ENCODE results near the gene CTXND2.

The CTXND2 gene

DNA sequence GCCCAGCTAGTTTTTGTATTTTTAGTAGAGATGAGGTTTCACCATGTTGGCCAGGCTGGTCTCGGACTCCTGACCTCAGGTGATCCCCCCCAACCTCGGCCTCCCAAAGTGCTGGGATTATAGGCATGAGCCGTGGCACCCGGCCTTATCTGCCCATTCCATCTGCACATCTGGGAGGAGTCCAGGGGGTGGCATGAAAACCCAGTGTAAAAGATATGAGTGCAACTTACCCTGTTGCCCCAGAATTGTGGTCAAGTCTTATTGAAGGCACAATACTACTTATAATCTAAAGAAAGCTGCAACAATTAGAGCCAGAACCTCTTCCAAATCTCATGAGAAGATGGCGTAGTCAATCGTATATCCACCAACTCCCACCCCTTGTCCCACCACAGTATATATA lies 18.4 kb downstream of the CTXND2 start:
- H3F3A ChIP-seq (ENCODE audit: control insufficient read depth, insufficient read depth) = no peaks in the 10 kb centered on the region
- no peak overlapping the region for H3K27ac ChIP-seq (ENCODE audit: low read depth, low read length)
- no peaks in the 10 kb centered on the region for H3K9me3 ChIP-seq (ENCODE audit: control insufficient read depth, insufficient read depth, low read length)
- no peaks in the 10 kb centered on the region for H4K20me1 ChIP-seq (ENCODE audit: control insufficient read depth, insufficient read depth, low read depth, low read length)
- no peaks in the 10 kb centered on the region for H3K36me3 ChIP-seq (ENCODE audit: control insufficient read depth, low read length)
- H3K4me3 ChIP-seq (ENCODE audit: low read length) = no peak overlapping the region
- H3K4me1 ChIP-seq (ENCODE audit: control insufficient read depth, low read length) = peaks cover 5% of the 10 kb centered on the region; the same call in 1 of the 2 replicates
- no peaks in the 10 kb centered on the region for H3K79me2 ChIP-seq (ENCODE audit: control insufficient read depth, low read length)
- TF ChIP-seq EZH2phosphoT487 (IDR thresholded peaks at IDR 0.05; ENCODE audit: borderline replicate concordance, low read length) (no peak), CTCF (IDR thresholded peaks at IDR 0.05; ENCODE audit: low read depth, low read length, poor library complexity, severe bottlenecking) (no peak)
- no peak overlapping the region for H3K4me2 ChIP-seq (ENCODE audit: low read length)
- no peaks in the 10 kb centered on the region for H3K27me3 ChIP-seq (ENCODE audit: control insufficient read depth, low read length)
- no peaks in the 10 kb centered on the region for H3K9me2 ChIP-seq (replicated peaks; ENCODE audit: control insufficient read depth, low read length)

GRCh38 chr1:150906329-150906728 lies 19.4 kb downstream of the CTXND2 start:
- Histone ChIP-seq H3K9me2 (replicated peaks; ENCODE audit: control insufficient read depth, low read length) (no peaks in the 10 kb centered on the region), H3K4me3 (ENCODE audit: low read length) (no peak overlapping the region), H3K27ac (ENCODE audit: low read depth, low read length) (no peak overlapping the region)

GRCh38 chr1:150906813-150907212 lies 19.9 kb downstream of the CTXND2 start:
- Histone ChIP-seq H3K36me3 (ENCODE audit: control insufficient read depth, low read length) (no peaks in the 10 kb centered on the region), H3K27ac (ENCODE audit: low read depth, low read length) (no peak overlapping the region), H3K27me3 (ENCODE audit: control insufficient read depth, low read length) (no peaks in the 10 kb centered on the region), H3K4me2 (ENCODE audit: low read length) (no peak overlapping the region), H4K20me1 (ENCODE audit: control insufficient read depth, insufficient read depth, low read depth, low read length) (no peaks in the 10 kb centered on the region), H3K9me2 (replicated peaks; ENCODE audit: control insufficient read depth, low read length) (no peaks in the 10 kb centered on the region), H3F3A (ENCODE audit: control insufficient read depth, insufficient read depth) (no peaks in the 10 kb centered on the region), H3K9me3 (ENCODE audit: control insufficient read depth, insufficient read depth, low read length) (no peaks in the 10 kb centered on the region), H3K79me2 (ENCODE audit: control insufficient read depth, low read length) (no peaks in the 10 kb centered on the region), H3K4me3 (ENCODE audit: low read length) (no peak overlapping the region), H3K4me1 (ENCODE audit: control insufficient read depth, low read length) (peaks cover 5% of the 10 kb centered on the region; the same call in 1 of the 2 replicates)
- TF ChIP-seq EZH2phosphoT487 (IDR thresholded peaks at IDR 0.05; ENCODE audit: borderline replicate concordance, low read length) (no peak), CTCF (IDR thresholded peaks at IDR 0.05; ENCODE audit: low read depth, low read length, poor library complexity, severe bottlenecking) (no peak)

More at GRCh38 chr1:150906329-150906728, 19.4 kb downstream of the CTXND2 start:
- Histone ChIP-seq H3F3A (ENCODE audit: control insufficient read depth, insufficient read depth) (no peaks in the 10 kb centered on the region), H3K27me3 (ENCODE audit: control insufficient read depth, low read length) (no peaks in the 10 kb centered on the region), H3K4me1 (ENCODE audit: control insufficient read depth, low read length) (peaks cover 5% of the 10 kb centered on the region; the same call in 1 of the 2 replicates), H3K4me2 (ENCODE audit: low read length) (no peak overlapping the region), H3K36me3 (ENCODE audit: control insufficient read depth, low read length) (no peaks in the 10 kb centered on the region), H4K20me1 (ENCODE audit: control insufficient read depth, insufficient read depth, low read depth, low read length) (no peaks in the 10 kb centered on the region), H3K79me2 (ENCODE audit: control insufficient read depth, low read length) (no peaks in the 10 kb centered on the region), H3K9me3 (ENCODE audit: control insufficient read depth, insufficient read depth, low read length) (no peaks in the 10 kb centered on the region)
- TF ChIP-seq EZH2phosphoT487 (IDR thresholded peaks at IDR 0.05; ENCODE audit: borderline replicate concordance, low read length) = no peak
- TF ChIP-seq CTCF (IDR thresholded peaks at IDR 0.05; ENCODE audit: low read depth, low read length, poor library complexity, severe bottlenecking) = no peak
